ENCODE measurements around the gene UVRAG.

DNA sequence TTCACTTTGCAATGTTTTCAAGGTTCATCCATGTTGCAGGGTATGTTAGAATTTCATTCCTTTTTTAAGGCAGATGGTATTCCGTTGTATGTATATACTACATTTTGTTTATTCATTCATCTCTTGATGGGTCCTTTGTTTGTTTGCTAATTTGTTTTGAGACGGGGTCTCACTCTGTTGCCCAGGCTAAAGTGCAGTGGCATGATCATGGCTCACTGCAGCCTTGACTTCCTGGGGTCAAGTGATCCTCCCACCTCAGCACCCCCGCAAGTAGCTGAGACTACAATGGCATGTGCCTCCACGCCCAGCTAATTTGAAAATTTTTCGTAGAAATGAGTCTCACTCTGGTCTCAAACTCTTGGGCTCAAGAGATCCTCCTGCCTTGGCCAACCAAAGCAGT, 6.2 kb downstream of the UVRAG start:
- no peak for TF ChIP-seq ZNF610 (tag by site-specific recombination; IDR thresholded peaks at IDR 0.05; ENCODE audit: borderline replicate concordance)
- TF ChIP-seq, protein P1, sequence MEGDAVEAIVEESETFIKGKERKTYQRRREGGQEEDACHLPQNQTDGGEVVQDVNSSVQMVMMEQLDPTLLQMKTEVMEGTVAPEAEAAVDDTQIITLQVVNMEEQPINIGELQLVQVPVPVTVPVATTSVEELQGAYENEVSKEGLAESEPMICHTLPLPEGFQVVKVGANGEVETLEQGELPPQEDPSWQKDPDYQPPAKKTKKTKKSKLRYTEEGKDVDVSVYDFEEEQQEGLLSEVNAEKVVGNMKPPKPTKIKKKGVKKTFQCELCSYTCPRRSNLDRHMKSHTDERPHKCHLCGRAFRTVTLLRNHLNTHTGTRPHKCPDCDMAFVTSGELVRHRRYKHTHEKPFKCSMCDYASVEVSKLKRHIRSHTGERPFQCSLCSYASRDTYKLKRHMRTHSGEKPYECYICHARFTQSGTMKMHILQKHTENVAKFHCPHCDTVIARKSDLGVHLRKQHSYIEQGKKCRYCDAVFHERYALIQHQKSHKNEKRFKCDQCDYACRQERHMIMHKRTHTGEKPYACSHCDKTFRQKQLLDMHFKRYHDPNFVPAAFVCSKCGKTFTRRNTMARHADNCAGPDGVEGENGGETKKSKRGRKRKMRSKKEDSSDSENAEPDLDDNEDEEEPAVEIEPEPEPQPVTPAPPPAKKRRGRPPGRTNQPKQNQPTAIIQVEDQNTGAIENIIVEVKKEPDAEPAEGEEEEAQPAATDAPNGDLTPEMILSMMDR (tag by site-specific recombination; IDR thresholded peaks at IDR 0.05): no peak
- TF ChIP-seq ZBTB8A (tag by site-specific recombination; IDR thresholded peaks at IDR 0.05): no peak
- no peak for TF ChIP-seq ZBTB11 (tag by site-specific recombination; conservative IDR thresholded peaks at IDR 0.05; ENCODE audit: low read depth)
- no peak for TF ChIP-seq ZNF433 (tag by site-specific recombination; IDR thresholded peaks at IDR 0.05; ENCODE audit: low read depth)
- no peak for TF ChIP-seq REPIN1 (tag by site-specific recombination; IDR thresholded peaks at IDR 0.05; ENCODE audit: low read depth)
- no peak for TF ChIP-seq YY1 (tag by site-specific recombination; IDR thresholded peaks at IDR 0.05)

Data from HEK293 (cell line).